Nephron (organoid): ENCODE measurements around the gene SETBP1.
A peak's percentile ranks its signal among the peaks of the same experiment; 100 is the strongest.

ENCODE experiments used
- H3K27ac Mint-ChIP-seq, 3 experiments: 2 replicates each; pipeline ENCODE4 v1.8.0; 2020; ENCODE audit warnings: mixed read lengths in 3 of 3, mild to moderate bottlenecking in 2 of 3, moderate library complexity in 1 of 3
- H3K27me3 Mint-ChIP-seq: 2 replicates; pipeline ENCODE4 v1.8.0; 2021; ENCODE audit warnings: low read depth, mild to moderate bottlenecking, moderate library complexity, mixed read lengths
- H3K36me3 Mint-ChIP-seq: 2 replicates; pipeline ENCODE4 v1.8.0; 2020; ENCODE audit warnings: low read depth, mixed read lengths
- H3K4me1 Mint-ChIP-seq: 2 replicates; pipeline ENCODE4 v1.8.0; 2020; ENCODE audit warnings: mixed read lengths
- H3K4me3 Mint-ChIP-seq, 3 experiments: 2 replicates each; pipeline ENCODE4 v1.8.0; 2020; ENCODE audit warnings: mild to moderate bottlenecking in 3 of 3, mixed read lengths in 3 of 3, moderate library complexity in 2 of 3
- H3K9me3 Mint-ChIP-seq: 2 replicates; pipeline ENCODE4 v1.8.0; 2020; ENCODE audit warnings: mixed read lengths
- TF ChIP-seq, protein P1 (sequence below), 3 experiments: fragments of 200-600 bp; sonication (generic); IDR thresholded peaks; one replicate each; pipeline ENCODE4 v1.5.0; 2021; ENCODE audit warnings: antibody characterized with exemption in 3 of 3; ENCODE audit not compliant: unreplicated experiment in 3 of 3

The SETBP1 gene

DNA sequence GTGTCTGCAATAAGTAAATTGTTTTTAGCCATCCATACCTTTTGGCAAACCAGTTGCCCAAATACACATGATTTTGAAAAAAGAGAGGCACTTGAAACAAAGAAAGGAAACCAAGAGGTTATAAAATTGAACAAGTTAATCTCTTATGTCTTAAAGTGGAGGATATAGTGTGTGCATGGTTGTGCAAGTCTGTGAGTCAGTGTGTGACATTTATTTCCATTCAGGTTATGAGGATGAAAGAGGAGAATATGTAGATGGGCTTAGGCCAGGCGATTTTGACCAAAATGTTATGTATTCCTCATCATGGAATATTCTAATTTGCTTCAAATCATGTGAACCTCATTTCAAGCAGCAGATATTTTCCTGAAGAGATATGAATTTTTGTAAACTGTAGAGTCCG is 123.3 kb downstream of the SETBP1 start:
- no peak overlapping the region for H3K4me3 Mint-ChIP-seq
- peaks cover 83% of the 10 kb centered on the region for H3K4me1 Mint-ChIP-seq
- H3K27me3 Mint-ChIP-seq, result no peaks in the 10 kb centered on the region
- no peaks in the 10 kb centered on the region for H3K9me3 Mint-ChIP-seq
- peak overlapping the region; percentile 15 to 32 (median 21) for H3K27ac Mint-ChIP-seq
- peaks cover 60% of the 10 kb centered on the region for H3K36me3 Mint-ChIP-seq
- TF ChIP-seq, protein P1, sequence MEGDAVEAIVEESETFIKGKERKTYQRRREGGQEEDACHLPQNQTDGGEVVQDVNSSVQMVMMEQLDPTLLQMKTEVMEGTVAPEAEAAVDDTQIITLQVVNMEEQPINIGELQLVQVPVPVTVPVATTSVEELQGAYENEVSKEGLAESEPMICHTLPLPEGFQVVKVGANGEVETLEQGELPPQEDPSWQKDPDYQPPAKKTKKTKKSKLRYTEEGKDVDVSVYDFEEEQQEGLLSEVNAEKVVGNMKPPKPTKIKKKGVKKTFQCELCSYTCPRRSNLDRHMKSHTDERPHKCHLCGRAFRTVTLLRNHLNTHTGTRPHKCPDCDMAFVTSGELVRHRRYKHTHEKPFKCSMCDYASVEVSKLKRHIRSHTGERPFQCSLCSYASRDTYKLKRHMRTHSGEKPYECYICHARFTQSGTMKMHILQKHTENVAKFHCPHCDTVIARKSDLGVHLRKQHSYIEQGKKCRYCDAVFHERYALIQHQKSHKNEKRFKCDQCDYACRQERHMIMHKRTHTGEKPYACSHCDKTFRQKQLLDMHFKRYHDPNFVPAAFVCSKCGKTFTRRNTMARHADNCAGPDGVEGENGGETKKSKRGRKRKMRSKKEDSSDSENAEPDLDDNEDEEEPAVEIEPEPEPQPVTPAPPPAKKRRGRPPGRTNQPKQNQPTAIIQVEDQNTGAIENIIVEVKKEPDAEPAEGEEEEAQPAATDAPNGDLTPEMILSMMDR (IDR thresholded peaks at IDR 0.05; ENCODE audit: unreplicated experiment in 3 of 3), result no peak

DNA sequence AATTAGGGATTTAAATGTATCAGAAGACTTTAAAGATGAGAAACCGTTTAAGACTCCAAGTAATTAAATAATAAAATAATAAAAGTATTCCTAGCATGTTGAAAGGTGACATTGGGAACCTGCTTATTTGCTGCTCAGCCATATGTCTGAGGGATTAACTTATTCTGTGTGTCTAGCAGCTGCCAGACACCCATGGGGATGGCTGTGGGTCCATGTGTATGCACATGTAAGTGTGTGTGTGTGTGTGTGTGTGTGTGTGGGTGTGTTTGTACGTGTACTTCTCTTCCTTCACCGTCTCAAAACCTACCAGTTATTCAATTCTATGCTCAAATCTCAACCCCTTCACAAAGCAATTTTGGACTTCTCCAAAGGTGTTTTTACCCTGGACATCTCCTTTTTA is 124.5 kb downstream of the SETBP1 start:
- Mint-ChIP-seq H3K27ac (peak overlapping the region; percentile 32 to 82 (median 44)), H3K36me3 (peaks cover 56% of the 10 kb centered on the region), H3K27me3 (no peaks in the 10 kb centered on the region), H3K9me3 (no peaks in the 10 kb centered on the region), H3K4me3 (no peak overlapping the region), H3K4me1 (peaks cover 88% of the 10 kb centered on the region)
- TF ChIP-seq, protein P1 (IDR thresholded peaks at IDR 0.05; ENCODE audit: unreplicated experiment in 3 of 3), result no peak

DNA sequence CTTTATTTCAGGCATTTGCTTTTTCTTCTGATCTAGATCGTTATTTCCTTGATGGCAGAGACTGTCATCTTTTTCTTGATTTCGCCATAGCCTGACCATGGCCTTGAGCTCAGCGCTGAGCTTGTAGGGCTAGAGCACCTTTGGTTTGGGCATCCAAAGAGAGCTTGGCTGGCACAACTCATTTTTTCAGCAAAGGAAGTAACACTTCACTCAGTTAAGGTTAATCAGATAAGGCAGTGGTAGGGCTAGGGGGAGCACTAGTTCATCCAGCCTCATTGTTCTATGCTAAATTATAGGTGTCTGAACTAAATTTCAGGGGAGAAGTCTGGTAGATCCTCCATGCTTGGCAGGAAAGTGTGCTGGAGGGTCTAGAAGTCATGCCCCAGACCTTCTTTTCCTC is 125.0 kb downstream of the SETBP1 start:
- Mint-ChIP-seq H3K27ac (peak overlapping the region; percentile 32 to 82 (median 56)), H3K27me3 (no peaks in the 10 kb centered on the region), H3K4me1 (peaks cover 88% of the 10 kb centered on the region), H3K36me3 (peaks cover 56% of the 10 kb centered on the region), H3K4me3 (no peak overlapping the region), H3K9me3 (no peaks in the 10 kb centered on the region)
- TF ChIP-seq, protein P1 (IDR thresholded peaks at IDR 0.05; ENCODE audit: unreplicated experiment in 3 of 3), result no peak

DNA sequence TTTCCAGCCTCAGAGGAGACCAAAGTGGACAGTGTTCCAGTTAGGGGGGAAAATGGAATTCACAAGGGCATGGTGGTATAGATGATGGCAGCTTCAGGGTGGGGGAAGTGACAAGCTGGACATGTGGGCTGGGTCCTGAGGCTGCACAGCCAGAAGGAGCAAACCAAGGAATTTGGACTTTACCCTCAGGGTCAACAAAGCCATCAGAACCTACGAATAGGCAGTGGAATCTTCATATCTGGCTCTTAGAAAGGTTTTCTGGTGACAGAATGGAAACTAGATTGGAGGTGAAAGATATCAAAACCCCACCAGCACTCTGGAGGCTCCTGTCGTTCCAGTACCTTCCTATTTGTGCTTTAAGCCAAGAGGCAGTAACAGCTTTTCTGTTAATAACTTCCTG is 127.1 kb downstream of the SETBP1 start:
- Mint-ChIP-seq H3K36me3 (peaks cover 45% of the 10 kb centered on the region), H3K27ac (peak overlapping the region in 2 of 3 experiments; percentile 16 to 33), H3K4me3 (no peak overlapping the region), H3K9me3 (no peaks in the 10 kb centered on the region), H3K27me3 (no peaks in the 10 kb centered on the region), H3K4me1 (peaks cover 96% of the 10 kb centered on the region)
- TF ChIP-seq, protein P1 (IDR thresholded peaks at IDR 0.05; ENCODE audit: unreplicated experiment in 3 of 3), result no peak

DNA sequence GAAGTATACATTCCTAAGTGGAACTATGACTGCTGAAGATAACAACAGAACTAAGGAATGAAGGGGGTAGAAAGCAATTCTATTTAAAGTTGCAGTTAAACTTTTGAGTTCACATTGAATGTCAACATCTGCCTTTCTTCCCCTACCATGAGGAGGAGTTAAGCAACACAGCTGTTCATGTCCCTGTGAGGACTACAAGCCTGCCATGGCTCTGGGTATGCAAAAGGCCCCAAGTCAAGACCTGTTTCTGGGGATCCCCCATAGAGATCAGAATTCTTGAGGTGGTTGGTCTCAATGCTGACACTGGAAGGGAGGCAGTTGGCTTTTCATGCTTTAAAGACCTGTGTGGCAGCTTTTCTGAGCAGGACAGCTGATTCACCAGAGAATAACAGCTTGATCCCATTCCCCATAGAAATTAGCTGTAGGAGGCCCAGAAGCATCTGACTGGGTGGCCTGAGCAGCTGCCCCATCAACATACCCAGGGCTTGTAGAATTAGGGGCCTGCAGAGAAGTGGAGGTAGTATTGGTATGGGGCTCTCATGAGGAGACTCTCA is 131.0 kb downstream of the SETBP1 start:
- Mint-ChIP-seq H3K27ac (peak overlapping the region in 2 of 3 experiments; percentile 30 to 33), H3K4me1 (peaks cover 84% of the 10 kb centered on the region), H3K4me3 (no peak overlapping the region), H3K9me3 (no peaks in the 10 kb centered on the region), H3K27me3 (no peaks in the 10 kb centered on the region), H3K36me3 (peaks cover 32% of the 10 kb centered on the region)
- TF ChIP-seq, protein P1 (IDR thresholded peaks at IDR 0.05; ENCODE audit: unreplicated experiment in 3 of 3), result no peak

DNA sequence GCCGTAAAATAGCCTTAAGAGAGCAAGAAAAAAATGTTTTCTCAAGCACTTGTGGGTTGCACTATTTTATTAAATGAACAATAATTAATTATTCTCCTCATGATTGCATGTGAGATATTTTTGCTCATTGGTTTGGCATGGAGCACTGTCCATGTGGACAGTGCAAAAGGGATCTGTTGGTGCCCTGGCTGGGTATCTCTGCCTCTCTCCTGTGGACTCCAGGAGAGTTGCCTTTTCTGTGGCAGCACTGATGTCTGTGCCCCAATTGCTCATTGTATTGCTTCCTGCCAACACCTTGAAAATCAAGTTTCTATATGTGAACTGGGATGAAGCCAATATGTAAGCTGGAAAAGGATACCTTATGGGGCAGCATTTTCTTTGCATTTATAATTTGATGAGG is 131.7 kb downstream of the SETBP1 start:
- Mint-ChIP-seq H3K4me1 (peaks cover 83% of the 10 kb centered on the region), H3K9me3 (no peaks in the 10 kb centered on the region), H3K27ac (no peak overlapping the region)

More for the DNA sequence above, 131.7 kb downstream of the SETBP1 start:
- Mint-ChIP-seq H3K4me3 (no peak overlapping the region), H3K27me3 (no peaks in the 10 kb centered on the region), H3K36me3 (peaks cover 31% of the 10 kb centered on the region)
- TF ChIP-seq, protein P1 (IDR thresholded peaks at IDR 0.05; ENCODE audit: unreplicated experiment in 3 of 3), result no peak
